Measurements from ENCODE around the gene RFX8.

GRCh38 chr2:101364878-101365277, 110.0 kb downstream of the RFX8 start:
- TF ChIP-seq CTCF (IDR thresholded peaks at IDR 0.05) (no peak), ZFX (IDR thresholded peaks at IDR 0.05; ENCODE audit: borderline replicate concordance) (no peak)
